DLD1 (cell line): ENCODE data around the gene AFF2.

Experiments used
- in situ Hi-C: cut with HindIII; loops from 2 replicates; pipeline ENCODE4 v1.10.0; 2017; ENCODE audit warnings: low sequenced_read_pairs

The AFF2 gene

DNA sequence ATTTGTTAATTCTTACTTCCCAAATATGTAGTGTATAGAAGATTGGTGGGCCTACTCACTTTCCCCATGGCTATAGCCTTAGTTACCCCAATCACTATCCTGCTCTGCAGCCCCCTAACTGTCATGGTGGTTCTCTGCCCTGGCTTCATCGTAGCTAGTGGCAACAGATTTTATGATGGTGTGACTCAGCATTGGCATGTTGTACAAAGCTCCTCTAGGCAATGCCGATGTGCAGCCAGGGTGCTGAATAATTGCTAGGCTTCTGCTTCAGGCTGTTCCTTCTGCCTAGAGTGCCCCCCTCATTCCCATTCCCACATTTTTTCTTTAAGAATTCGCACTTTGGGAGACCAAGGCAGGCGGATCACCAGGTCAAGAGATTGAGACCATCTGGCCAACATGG, 35.2 kb downstream of the AFF2 start:
- in situ Hi-C loops, result no loop called here

DNA sequence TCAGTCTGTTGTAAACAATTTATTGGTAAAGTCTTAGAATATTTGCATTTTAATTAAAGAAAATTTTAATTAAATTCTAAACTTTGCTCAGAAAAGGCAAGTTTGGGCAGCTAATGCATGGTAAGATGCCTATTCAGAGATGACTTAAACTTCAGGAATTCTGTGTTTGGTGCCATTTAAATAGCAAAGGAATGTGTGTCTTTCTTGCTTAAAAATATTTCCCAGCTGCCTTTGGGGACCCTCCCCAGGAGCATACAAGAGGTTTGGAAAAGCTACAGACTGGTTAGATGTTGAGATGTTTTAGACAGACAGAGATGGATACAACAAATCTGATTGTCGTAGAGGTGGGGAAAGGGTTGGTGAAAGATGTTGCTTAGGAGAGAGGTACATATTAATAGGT, 36.5 kb downstream of the AFF2 start:
- in situ Hi-C loops, result no loop called here

DNA sequence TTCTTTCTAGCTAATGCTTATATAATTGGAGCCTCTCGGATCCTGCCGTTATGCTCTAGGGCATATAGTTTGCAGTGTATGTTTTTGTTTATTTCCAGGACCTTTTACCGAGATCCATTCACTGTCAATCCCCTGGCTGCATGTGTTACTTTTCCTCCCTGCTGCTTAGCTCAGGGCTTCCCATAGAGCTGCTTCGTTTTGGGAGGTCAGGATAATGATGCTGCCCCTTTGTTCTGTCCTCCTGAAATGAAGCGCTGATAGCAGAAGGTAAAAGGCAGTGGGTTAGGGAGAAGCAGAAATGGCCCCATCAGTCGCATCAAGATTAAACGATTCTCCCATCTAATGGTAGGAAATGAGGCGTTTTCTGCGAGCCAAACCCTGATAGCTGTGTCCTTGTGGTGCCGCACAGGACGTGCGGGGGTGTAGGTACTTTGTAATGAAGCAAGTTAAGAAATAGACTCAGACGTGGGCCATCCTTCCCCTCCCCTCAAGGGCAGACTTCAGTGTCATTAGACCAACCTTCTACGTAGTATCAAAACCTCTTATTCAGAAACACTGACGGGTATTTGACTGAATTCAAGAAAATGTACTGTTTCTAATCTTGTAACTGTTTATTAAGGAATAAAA, 37.3 kb downstream of the AFF2 start:
- in situ Hi-C loops, result no loop called here

DNA sequence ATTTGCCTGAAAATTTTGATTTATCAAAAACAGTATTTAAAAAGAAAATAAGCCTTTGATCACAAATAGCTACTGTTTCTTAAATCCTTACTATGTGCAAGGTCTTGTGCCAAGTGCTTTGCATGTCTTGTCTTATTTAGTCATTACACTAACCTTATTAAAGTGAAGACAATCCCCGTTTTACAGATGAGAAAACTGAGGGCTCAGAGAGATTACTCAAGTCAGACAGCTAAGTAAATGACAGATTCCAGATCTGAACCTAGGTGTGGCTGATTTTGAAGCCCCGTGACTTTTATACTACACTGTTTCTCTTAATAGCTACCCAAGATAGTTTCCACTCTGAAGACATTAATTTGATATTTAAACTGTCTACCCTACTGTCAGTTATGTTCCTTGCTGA, 38.2 kb downstream of the AFF2 start:
- in situ Hi-C loops, result no loop called here

DNA sequence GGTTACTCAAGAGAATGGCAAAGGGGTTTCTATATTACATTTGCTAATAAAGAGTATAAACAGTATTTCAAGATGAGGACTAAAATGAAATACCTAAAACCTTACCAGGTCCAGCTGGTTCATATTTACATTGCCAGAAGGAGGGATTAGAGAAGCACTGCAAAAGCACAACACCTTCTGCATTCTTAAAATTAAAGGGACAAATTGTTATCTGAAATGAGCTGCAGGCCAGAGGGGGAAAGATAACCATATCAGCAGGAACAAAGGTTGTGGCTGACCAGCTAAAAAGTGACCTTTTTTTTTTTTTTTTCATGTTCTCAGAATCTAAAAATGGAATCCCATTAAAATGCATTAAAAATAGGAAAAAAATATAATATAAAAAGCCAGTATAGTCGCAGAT, 39.7 kb downstream of the AFF2 start:
- in situ Hi-C loops, result no loop called here

DNA sequence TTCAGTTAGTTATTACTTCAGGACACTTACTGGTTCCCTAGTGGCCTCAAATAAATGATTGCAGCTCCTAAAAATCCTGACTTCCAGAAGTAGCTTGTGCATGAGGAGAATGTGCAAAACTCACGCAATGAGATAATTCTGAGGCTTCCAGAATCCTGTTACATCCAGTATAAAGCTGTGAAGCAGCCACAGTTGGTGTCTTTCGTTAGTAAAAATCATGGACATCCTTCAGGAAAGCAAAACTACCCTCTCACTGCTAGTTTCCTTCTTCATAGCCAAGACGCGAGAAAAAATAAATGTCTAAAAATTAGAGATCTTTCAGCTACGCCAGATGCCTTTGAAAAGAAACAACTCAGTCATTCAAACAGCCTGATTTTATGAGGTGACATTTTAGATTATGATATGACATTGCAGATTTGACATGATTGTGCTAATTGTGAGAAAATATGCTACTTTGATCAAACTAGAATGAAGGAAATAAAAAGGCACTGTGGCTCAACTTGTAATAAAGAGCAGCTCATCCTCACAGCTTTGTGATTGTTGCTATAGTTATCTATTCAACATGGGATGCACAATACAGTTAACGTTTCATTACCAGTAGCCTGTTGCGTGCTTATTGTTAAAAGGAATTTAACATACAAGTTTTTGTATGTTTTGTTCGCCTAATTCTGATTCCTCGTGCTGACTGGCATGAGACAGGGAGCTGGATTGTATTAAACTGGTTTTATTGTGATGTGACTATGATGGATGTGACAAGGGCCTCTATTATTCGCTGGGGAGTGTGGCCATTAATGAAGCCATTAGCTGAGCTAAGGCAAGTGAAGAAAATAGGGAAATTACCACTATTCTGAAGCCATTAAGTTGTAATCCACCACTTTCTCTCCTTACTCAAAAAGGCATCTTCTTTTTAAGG, 40.5 kb downstream of the AFF2 start:
- in situ Hi-C loops, result no loop called here

GRCh38 chrX:148541584-148541940, 41.1 kb downstream of the AFF2 start:
- in situ Hi-C loops, result no loop called here

DNA sequence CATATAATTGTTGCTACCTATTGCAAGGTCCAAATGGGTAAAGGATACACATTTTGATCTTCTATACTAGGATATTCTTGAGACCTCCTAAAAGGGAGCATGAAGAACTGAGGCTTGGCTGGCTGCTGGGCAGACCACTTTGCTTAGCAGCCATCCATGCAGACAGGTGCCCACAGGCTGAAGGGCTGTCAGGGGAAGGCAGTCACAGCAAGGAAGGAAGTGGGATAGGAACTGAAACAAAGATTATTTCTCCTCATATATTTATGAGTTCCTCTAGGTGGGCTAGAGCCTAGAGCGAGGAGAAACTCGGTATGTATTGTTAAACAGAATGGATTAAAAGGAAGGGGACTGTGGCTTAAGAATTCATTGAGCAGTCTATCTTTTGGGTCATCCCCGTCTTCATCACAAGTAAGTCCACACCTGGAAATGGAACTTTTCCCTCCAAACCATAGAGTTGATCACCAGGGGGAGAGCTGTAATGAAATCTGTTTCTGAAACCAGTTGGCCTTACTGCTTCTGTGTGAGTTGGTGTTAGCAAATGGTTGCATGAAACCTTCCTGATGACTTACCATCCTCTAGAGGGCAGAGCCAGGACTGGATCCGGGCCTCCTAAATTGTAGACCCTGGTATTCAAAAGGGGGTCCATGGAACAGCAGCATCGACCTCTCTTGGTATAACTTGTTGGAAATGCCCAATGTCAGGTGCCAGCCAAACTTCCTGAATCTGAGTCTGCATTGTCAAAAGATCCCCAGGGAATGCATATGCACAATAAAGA, 42.3 kb downstream of the AFF2 start:
- in situ Hi-C loops, result no loop called here

DNA sequence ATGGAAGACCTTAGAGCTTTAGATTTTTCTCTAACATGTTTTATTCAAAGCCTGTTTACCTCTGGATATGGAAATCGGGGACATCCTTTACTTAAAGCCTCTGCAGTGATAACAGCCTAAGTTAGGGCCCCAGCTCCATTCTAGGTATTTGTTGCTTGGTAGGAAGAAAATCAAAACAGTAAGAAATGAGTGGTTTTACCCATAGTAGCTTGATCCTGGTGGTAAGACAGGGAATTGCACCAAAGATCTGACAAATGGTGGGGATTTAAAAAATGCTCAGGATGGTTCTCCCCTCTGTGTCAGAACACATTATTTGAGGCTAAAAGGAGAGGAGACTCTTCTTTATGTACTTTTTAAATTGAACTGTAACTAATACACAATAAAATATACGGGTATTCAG, 52.4 kb downstream of the AFF2 start:
- in situ Hi-C loops, result no loop called here

DNA sequence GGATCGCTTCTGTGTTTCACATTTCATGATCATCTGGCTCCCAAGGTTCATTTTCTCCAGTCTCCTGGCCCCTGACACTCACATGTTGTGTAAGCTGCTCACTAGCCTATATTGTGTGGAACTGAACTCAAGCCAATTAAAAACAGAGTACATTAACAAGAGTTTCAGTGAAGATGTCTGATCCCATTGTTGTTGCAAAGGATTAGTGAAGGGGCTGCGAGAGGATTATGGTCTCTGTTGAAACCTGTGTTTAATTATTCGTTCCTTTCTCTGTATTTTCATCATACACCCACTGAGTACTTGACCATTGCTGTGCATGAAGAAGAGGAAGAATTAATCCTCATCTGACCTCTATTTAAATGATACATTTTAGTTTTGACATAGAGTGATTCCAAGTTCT, 54.7 kb downstream of the AFF2 start:
- in situ Hi-C loops, result no loop called here

DNA sequence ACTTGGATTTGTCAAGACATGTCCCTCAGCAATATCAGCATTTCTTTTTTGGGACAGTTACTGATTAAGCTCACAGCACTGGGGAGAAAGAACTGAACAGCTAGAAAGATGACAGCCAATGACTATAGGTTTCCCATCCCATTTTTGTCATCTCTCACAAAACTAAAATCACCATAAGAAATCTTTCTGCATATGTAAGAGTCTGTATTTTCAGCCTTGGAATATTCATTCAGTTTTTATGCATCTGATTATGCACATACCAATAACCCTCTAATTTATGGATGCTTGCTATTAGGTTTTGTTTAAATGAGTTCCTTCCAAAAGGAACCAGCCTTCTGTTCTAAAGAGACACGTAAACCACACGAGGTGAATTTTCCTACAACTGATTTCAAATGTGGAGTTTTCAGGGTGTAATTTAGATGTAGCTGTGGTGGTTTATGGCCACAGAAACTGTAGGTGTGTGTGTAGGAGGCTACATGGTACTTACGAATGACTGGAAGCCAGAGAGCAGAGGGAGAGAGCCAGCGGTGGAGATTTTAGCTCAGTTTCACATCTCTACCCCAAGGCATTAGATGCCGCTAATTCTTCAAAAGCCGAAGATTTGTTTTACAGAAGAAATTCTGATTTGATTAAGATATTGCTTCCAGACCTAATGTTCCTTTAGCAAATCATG, 55.3 kb downstream of the AFF2 start:
- in situ Hi-C loops, result no loop called here

DNA sequence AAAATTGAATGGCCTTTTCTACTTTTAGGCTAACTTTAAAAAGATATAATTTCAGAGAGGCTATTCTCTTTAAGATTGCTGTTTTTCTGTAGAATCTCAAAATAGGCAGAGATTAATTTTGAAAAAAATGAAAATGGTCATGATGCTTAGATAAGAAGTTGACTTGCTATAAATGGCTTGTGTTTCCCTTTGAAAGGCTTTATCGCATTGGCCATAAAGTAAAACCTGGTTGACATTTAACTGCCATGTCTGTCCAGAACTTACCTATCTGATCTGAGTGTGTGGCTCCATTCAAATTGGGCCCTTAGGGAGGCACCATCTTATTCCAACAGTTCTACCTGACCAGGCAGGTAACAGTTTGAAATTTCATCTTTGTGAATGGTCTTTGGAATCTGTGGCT, 56.1 kb downstream of the AFF2 start:
- in situ Hi-C loops, result no loop called here

DNA sequence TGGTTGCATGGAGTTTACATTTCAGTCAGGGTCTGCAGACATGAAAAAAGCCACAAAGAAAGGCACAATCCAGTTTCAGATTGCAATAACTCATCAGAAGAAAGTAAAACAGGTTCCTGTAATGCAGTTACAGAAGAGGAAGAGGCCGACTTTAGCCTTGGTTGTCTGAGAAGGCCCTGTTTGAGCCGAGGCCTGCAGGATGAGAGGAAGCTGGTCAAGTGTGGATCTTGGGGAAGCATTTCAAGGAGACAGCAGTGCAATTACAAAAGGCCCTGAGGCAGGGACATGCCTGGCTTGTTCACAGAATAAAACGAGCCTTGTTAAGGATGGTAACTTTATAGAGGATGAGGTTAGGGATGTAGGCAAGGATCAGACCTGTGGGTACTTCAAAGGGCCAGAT, 62.4 kb downstream of the AFF2 start:
- in situ Hi-C loops, result no loop called here

- in situ Hi-C loops, result no loop called here
These were observed 66.8 kb downstream of the AFF2 start for GRCh38 chrX:148567229-148567628.

- in situ Hi-C loops, result no loop called here
These were observed 67.4 kb downstream of the AFF2 start for GRCh38 chrX:148567779-148568178.

DNA sequence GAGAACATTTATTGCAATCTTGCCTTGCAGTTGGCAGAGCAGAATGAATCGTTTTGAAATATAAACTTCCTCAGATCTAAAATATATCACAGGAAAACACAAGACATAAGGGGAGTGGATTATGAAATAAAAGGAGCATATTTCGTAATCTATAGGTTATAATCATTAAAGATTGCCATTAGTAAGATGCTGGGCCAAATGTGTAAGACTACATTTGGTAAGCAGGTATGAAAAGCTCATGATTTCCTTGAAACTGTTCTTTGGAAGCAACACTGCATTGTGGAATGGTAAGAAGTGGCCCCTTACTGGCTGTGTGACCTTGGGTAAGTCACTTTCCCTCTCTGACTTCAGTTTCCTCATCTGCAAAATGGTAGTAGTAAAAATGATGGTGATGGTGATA, 68.3 kb downstream of the AFF2 start:
- in situ Hi-C loops, result no loop called here

- in situ Hi-C loops, result no loop called here
These were observed 71.9 kb downstream of the AFF2 start for GRCh38 chrX:148572337-148572736.

DNA sequence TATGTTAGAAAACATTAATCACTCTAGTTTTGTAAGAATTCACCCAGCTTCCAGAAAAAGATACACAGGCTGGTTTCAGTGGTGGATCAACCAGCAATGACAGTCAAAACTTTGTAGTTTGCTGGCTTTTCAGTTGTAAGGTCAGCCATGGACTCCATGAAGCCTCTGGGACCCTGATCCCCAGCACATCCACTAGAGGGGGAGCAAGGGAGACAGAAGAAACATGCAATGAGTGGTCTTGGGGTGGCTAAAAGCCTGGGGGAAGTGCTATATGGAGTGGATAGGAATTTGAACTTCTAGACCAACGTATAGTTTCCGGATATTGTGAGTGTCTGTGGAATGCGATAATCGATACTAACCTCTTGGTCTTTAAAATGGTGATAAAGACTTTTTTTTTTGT, 72.7 kb downstream of the AFF2 start:
- in situ Hi-C loops, result no loop called here

DNA sequence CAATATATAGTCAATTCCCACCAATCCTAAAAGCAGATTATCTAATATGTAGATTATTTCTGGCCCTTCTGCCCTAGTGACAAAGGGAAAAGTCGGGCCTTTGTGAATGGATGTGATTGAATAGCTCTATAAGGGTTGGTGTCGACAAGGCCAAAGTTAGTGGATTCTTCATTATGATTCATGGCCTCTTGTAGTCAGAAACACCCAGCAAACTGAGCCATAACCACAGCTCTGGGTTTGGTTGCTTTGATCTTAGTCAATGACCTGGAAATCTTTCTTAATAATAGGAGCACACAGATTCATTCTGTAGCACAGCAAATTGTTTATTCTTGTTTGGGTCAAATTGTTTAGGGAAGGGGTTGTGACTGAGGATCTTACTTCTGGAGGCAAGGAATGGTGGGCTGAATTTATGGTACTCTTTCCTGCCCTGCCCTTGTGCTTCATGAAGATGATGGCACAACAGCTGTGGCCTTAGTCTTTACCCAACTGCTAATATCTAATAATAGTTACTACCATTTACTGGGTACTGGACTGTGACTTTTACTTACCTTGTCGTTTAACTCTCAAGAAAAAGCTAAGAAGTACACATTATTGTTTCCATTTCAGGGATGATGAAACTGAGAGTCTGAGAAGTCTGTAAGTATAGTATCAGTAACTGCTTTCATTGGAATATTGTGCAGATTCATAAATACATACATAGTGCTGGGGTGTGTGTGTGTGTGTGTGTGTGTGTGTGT, 74.0 kb downstream of the AFF2 start:
- in situ Hi-C loops, result no loop called here

DNA sequence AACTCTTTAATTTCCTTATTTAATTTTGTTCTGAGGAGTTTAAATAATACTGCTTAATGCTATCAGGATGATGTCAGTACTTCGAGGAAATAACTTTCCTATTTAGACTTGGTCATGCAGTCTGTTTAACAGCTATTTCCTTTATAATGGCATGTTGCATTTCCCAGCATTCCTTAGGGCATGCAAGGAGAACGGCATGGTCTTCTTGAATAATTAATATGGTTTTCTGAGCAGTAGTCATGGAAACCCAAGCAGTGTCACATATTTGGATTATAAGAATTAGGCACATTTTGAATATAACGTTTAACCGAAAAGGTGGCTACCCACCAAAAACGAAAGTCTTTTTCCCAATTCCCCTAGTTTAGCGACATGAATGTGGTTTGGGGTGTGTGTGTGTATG, 76.0 kb downstream of the AFF2 start:
- in situ Hi-C loops, result no loop called here

- in situ Hi-C loops, result no loop called here
These were observed 77.3 kb downstream of the AFF2 start for GRCh38 chrX:148577741-148578140.
